HG03457 (cell line): ENCODE measurements around the gene MYLK4.

ENCODE experiments used
- ATAC-seq: cut with Tn5 transposase; IDR thresholded peaks from one replicate; pipeline ENCODE4 v1.9.1; 2021; ENCODE audit warnings: moderate number of reproducible peaks; ENCODE audit not compliant: unreplicated experiment

MYLK4 gene

GRCh38 chr6:2756687-2757224, 6.0 kb upstream of the MYLK4 start:
- no peak for ATAC-seq

DNA sequence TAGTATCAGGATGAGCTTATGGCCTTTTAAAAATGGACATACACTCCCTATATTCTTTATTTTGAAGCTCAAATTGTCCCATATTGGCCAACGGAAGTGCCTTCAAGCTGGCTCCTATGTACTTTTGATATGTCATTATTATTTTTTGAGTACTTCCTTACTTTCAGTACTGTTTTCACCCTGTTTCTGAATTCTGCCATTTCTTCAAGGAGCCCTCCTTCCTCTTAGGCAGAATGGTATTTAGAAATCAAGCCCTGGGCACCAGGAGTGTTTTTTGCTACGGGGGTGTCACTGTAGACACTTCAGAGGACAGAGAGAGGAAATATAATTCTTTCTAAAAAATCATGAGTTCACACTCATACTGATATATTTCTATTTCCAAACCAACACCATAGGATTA, 5.5 kb upstream of the MYLK4 start:
- no peak for ATAC-seq

- ATAC-seq, result no peak
These were observed 4.7 kb upstream of the MYLK4 start for GRCh38 chr6:2755456-2755855.

DNA sequence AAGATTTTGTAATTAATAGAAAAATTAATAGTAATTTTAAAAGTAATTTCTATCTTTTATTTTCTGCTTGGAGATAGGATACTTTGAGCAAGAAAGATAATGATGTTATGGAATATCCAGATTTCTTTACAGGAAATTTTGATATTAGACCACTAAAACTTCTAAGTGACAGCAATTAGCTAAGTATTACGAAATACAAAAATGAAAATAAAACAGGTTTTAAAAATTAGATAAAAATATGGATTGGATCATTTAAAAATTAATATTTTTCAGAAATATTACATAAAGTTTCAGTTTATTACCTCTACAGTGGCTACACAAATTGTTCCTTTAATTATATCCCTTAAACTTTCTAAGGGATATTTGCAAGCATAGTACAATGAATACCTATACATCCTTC, 4.2 kb upstream of the MYLK4 start:
- ATAC-seq, result no peak

DNA sequence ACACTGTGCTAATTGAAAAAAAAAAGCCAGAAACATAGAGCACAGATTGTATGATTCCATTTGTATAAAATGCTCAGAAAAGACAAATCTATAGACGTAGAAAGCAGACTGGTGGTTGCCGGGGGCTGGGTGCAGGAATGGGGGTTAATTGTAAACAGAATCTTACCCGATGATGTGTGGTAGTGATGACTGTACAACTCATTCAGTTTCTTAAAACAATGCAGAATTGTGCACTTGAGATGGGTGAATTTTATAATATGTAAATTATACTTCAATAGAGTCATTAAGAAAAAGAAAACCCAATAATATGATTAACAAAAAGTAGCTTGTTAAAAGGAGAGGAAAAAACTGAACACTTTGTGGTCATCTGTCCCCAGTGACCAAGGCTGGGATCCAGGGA, 3.7 kb upstream of the MYLK4 start:
- ATAC-seq, result no peak

DNA sequence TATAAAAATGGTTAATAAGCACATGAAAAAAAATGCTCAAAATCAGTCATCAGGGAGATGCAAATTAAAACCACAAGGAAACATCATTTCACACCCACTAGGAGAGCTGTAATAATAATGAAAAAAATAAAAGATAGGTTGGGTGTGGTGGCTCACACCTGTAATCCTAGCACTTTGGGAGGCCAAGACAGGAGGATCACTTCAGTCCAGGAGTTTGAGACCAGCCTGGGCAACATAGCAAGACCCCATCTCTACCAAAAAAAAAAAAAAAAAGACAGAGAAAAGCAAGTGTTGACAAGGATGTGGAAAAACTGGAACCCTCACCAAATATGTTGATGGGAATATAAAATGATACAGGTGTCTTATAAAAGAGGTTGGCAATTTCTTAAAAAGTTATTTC, 3.0 kb upstream of the MYLK4 start:
- ATAC-seq, result no peak

DNA sequence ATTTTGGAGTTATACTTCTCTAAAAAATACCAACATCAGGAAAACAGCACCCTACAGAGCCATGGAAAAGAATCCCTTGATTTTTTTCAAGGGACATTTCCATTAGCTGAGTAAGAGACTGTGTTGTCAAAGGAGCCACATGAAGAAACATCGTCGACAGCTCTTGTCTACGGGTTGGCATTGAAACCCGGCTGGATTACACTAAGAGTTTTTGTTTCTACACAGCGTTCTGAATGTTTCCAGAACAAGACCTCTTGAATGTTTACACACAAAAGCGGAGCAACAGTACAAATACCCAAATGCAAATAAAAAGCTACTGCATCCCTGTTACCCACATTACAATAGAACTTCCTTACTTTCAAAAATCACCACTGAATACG, 2.4 kb upstream of the MYLK4 start:
- ATAC-seq, result no peak

GRCh38 chr6:2752477-2753109, 1.9 kb upstream of the MYLK4 start:
- no peak for ATAC-seq

- no peak for ATAC-seq
These were observed 1.1 kb upstream of the MYLK4 start for GRCh38 chr6:2751871-2752270.

- no peak for ATAC-seq
These were observed 637 bp downstream of the MYLK4 start for GRCh38 chr6:2749969-2750600.

DNA sequence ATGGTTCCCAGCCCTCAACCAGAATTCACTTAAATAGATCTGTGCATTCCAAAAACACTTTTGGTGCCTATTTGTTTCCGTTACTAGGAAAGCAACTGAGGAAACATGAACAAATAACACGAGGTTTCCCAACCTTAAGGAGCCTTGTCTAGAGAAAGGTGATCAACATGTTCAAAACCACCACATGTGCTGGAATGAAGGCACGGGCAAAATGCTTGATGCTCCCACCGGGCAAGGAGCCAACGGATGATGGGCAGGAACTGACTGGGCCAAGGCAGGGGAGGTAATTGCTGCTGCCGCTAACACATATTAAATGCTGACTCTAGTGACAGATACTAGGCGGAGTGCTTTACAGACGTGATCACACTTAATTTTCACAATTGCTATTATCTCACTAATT, 2.5 kb downstream of the MYLK4 start:
- no peak for ATAC-seq

DNA sequence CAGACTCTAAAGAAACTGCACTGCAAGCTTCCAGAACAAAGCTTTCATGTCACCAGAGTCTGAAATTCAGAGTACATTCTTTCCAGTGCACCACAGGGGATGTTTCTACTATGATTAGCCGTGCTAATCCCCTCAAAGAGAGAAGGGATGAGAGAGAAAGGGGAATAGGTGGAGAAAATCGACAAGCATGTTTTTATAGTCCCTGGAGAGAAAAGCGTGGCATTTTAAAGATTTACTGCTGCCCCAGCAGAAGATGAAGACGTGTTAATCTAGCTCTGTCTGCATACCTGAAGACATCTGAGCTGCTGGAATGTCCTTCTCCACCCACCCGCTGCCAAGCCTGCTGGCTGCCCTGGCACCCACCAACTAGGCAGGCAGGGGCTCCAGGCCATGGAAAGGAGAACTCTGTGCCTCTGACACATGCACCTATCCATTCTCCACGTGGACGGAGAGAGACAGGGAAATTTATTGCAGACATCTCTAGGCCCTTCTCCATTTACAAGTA, 4.1 kb downstream of the MYLK4 start:
- ATAC-seq, result no peak

GRCh38 chr6:2745246-2745645, 5.5 kb downstream of the MYLK4 start:
- ATAC-seq, result no peak

GRCh38 chr6:2744778-2745177, 5.9 kb downstream of the MYLK4 start:
- ATAC-seq, result no peak

DNA sequence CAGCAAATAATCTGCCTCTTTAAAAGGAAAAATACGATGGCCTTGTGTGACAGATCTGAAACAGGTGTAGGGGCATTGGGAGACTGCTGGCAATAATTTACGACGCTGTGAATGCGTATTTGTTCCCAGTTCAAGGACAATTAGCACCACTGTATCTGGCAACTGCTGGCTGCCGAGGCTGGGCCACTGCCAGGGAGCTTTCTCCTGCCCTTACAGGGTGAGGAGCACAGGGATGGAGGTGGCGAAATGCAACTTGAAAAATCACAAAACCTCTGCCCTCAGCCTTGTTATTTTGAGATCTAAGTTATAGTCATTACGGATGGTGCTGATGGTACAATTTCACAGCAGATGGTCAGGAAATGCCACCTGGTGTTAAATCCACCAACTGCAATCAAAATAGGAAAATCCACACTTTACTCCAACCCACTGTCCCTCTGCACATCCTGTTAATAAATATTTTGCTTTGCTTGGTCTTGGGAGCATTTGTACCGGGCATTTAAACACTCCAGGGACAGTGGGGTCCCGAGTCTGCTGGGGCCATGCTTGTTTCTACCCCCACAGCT, 6.4 kb downstream of the MYLK4 start:
- no peak for ATAC-seq

DNA sequence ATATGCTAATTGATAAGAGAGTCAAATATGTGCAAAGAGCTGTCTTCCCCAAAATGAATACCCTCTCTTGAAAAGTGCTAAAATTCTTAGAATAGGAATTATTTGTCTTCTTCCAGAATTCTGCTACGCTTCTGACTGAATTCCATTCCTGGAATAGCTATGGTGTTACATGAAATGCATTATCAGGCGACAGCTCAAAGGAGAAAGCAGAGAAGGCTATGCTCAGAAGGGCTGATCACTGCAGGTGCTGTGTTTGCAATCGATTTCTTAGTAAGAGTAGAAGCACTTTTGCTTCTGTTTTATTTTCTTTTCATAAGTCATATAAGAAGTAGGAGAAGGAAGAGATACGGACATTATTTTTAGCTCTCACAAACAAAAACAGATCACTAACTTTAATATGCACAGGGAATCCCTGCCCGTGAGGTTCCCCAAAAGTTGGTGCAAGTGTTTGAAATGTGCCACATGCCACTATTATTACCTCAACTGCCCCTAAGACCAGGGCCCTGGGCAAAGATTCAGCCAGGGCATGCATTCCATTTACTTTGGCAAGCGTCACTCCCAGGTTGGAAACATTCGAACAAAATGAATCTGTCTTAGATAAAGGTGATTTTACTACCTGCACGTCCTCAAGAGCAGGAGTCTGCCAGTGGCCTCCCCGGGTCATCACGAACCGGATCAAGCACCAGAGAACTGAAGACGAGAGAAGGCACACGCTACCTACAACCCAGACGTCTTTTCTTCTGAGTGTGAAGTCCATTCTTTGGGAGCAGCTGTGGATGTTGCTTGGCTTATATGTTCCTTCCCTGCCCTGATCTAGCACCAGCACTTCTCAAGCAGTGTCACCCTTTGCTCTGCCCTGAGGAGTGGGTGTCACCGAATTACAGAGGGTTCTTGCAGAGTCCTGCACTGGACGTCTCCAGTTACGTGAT, 7.2 kb downstream of the MYLK4 start:
- no peak for ATAC-seq

GRCh38 chr6:2741756-2742155, 9.0 kb downstream of the MYLK4 start:
- no peak for ATAC-seq

GRCh38 chr6:2740581-2740980, 10.1 kb downstream of the MYLK4 start:
- no peak for ATAC-seq

GRCh38 chr6:2739335-2739734, 11.4 kb downstream of the MYLK4 start:
- ATAC-seq, result no peak

- ATAC-seq, result no peak
These were observed 12.2 kb downstream of the MYLK4 start for GRCh38 chr6:2738373-2738979.

DNA sequence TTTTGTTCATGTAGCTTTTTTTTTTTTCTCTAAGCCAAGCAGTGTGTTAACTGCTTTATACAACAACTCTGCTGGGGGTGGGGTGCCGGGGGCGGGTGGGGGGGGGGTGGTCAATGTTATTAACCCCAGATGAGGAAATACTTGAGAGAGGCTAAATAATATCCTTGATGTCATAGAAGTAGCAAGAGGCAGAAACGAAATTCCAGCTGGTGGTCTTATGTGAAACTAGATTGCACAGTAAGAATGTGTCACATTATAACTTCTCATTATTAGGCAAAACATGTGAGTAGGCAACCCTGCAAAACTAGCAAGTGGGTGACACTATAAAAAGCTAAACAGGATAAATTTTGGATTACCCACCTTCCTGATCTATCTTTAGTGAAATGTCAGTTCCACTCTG, 12.8 kb downstream of the MYLK4 start:
- ATAC-seq, result no peak
